Choroid plexus epithelial cell (primary cell): ENCODE results near the gene INTS6L.

Experiments used
- DNase-seq: peaks from one replicate; pipeline ENCODE4 v3.0.0-alpha.2; 2010; ENCODE audit warnings: low read depth
- H3K4me3 ChIP-seq: 2 replicates; pipeline ENCODE4 v1.5.1; 2011; ENCODE audit warnings: low read depth, mild to moderate bottlenecking, control low read depth, low read length, moderate library complexity
- TF ChIP-seq, protein P1 (sequence below): conservative IDR thresholded peaks from 2 replicates; pipeline ENCODE4 v1.5.1; 2011; ENCODE audit warnings: low read depth, mild to moderate bottlenecking, control low read depth, inconsistent platforms, low read length, moderate library complexity

The INTS6L gene, protein sequence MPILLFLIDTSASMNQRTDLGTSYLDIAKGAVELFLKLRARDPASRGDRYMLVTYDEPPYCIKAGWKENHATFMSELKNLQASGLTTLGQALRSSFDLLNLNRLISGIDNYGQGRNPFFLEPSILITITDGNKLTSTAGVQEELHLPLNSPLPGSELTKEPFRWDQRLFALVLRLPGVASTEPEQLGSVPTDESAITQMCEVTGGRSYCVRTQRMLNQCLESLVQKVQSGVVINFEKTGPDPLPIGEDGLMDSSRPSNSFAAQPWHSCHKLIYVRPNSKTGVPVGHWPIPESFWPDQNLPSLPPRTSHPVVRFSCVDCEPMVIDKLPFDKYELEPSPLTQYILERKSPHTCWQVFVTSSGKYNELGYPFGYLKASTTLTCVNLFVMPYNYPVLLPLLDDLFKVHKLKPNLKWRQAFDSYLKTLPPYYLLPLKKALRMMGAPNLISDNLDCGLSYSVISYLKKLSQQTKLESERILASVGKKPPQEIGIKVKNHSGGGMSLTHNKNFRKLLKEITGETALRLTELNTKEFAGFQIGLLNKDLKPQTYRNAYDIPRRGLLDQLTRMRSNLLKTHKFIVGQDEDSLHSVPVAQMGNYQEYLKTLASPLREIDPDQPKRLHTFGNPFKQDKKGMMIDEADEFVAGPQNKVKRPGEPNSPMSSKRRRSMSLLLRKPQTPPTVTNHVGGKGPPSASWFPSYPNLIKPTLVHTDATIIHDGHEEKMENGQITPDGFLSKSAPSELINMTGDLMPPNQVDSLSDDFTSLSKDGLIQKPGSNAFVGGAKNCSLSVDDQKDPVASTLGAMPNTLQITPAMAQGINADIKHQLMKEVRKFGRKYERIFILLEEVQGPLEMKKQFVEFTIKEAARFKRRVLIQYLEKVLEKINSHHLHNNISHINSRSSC

GRCh38 chrX:135520553-135521404 is at the start of gene INTS6L:
Gene INTS6L, plus strand, starts transcription at chrX:135520660. Its CDS starts 333 bp downstream, at chrX:135520993.
- TF ChIP-seq, protein P1, sequence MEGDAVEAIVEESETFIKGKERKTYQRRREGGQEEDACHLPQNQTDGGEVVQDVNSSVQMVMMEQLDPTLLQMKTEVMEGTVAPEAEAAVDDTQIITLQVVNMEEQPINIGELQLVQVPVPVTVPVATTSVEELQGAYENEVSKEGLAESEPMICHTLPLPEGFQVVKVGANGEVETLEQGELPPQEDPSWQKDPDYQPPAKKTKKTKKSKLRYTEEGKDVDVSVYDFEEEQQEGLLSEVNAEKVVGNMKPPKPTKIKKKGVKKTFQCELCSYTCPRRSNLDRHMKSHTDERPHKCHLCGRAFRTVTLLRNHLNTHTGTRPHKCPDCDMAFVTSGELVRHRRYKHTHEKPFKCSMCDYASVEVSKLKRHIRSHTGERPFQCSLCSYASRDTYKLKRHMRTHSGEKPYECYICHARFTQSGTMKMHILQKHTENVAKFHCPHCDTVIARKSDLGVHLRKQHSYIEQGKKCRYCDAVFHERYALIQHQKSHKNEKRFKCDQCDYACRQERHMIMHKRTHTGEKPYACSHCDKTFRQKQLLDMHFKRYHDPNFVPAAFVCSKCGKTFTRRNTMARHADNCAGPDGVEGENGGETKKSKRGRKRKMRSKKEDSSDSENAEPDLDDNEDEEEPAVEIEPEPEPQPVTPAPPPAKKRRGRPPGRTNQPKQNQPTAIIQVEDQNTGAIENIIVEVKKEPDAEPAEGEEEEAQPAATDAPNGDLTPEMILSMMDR, result no peak
- peak within 1 kb of the TSS; percentile 71 for H3K4me3 ChIP-seq
- DNase-seq, result peak; percentile 94

DNA sequence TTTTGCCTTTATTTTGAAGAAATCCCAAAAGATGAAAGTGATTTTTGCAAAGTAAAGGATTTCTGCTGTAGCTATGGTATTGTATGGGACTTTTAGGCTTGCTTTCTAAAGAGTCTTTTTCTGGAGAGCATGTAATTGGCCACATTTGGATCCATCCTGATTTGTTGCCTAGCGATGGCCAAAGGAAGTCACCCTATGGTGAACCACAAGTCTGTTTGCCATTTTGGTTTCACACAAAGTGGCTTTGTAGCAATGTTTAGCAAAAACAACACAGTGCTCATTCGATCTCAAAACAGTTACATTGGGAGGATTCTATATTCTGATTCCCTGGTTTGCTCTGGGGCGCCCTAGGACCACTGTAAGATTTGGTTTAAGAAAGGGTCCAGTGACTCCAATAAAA is 44.1 kb upstream of the INTS6L start:
- TF ChIP-seq, protein P1, result no peak
- no peak for DNase-seq
- no peak overlapping the region for H3K4me3 ChIP-seq

GRCh38 chrX:135477576-135477975 is 42.9 kb upstream of the INTS6L start:
- TF ChIP-seq, protein P1, result peak; percentile 59
- H3K4me3 ChIP-seq, result no peak overlapping the region
- DNase-seq, result peak; percentile 74

- DNase-seq, result no peak
- TF ChIP-seq, protein P1, result no peak
- H3K4me3 ChIP-seq, result no peak overlapping the region
Measured at GRCh38 chrX:135480076-135480475, 40.4 kb upstream of the INTS6L start.

DNA sequence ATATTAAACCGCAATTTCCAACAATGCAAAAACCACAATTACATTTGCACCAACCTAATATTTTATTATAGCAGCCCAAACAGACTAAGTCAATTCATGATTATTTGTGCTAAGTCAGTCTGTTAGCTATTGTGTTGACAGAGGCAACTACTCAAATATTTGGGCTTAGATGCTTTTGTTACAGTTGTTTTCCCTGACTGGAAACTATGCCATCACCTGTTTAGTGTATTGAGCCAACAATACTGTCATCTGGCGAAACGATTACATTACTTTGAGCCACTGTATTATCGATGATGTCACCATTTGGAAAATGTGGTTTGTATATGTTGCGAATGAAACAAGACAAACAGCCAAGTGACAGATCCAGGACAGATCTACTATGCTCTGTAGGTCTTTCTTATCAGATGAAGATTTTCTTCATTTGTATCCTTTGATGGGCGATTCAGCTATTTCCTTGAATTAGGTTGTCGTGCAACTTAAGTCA is 38.7 kb upstream of the INTS6L start:
- no peak overlapping the region for H3K4me3 ChIP-seq
- DNase-seq, result no peak
- TF ChIP-seq, protein P1, result no peak

DNA sequence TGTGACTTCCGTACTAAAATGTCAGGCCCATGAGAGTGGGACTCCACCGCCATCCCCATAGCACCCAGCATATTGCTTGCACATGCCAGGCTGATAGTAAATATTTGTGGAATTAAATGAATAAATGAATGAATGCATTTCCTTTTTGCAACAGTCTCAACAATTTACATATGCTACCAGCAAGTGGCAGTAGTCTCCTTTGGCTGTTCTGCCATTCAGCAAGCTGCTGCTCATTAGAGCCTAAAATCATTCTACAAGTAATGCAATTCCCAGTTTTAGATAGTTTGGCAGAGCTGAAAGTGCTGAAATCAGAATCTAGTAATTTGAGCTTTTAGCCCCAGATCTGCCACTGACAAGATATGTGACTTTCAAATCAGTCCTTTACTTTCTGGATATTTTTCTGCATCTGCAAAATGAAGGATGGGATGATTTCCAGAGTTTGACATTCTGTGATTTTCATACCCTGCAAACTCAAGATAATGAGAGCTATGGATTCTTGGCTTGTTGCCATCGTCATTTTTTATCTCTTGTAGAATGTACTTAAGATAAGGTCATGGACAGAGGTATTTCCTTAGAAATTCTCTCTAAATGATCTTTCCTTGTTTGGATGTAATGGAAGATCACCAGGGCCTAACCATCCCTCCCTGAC is 35.7 kb upstream of the INTS6L start:
- TF ChIP-seq, protein P1, result peak; percentile 76
- peak; percentile 80 for DNase-seq
- no peak overlapping the region for H3K4me3 ChIP-seq
